ENCODE results near the gene GPR156. TPM values are rescaled to one million over a fixed set of nuclear protein-coding genes. Genes with fewer than 3 reads are reported as not detected.

GPR156 gene
- 0.32 to 0.49 TPM (median 0.37 TPM) in 5 replicates for total RNA-seq (2022; extraction: Qiagen RNA extraction; ENCODE audit: low read depth)

GRCh38 chr3:120284747-120285507, at the start of gene GPR156:
GPR156 (minus strand) TSS chr3:120285222; CDS start chr3:120244098, 41,124 bp downstream.

Other genes starting within 250 kb of the GPR156 start
- 22.8 to 28.0 TPM (median 27.6 TPM) in 5 replicates for gene GSK3B, start 190.8 kb downstream of the GPR156 start, total RNA-seq (2022; extraction: Qiagen RNA extraction; ENCODE audit: low read depth)
- gene LRRC58, start 64.1 kb upstream of the GPR156 start, total RNA-seq (2022; extraction: Qiagen RNA extraction; ENCODE audit: low read depth) = 11.0 to 17.9 TPM (median 14.5 TPM) in 5 replicates
- gene FSTL1, start 165.8 kb upstream of the GPR156 start, total RNA-seq (2022; extraction: Qiagen RNA extraction; ENCODE audit: low read depth) = 50.9 to 70.0 TPM (median 69.0 TPM) in 5 replicates